Panc1 (cell line): Measurements from ENCODE around the gene NEURL1B. TPM values are rescaled to one million over a fixed set of nuclear protein-coding genes. Genes with fewer than 3 reads are reported as not detected.

Experiments
- ATAC-seq: fragments of 200-7000 bp; cut with Tn5 transposase; 2 replicates; pipeline ENCODE4 v1.9.1; 2020; ENCODE audit warnings: mild to moderate bottlenecking, moderate library complexity
- BruUV-seq: library from RNA; stranded (reverse); fragments of 400-500 nt; replicated peaks from 2 replicates; lab custom pipeline; 2021; lab: Mats Ljungman, UMichigan
- CTCF ChIA-PET: fragments of 300-600 bp; sonication (Branson Sonifier 250); formaldehyde crosslinking; loops from one replicate; lab custom pipeline; 2022; ENCODE audit warnings: antibody characterized with exemption; lab: Charles Lee
- POLR2A ChIA-PET: fragments of 300-600 bp; sonication (Branson Sonifier 250); formaldehyde crosslinking; loops from one replicate; lab custom pipeline; 2022; ENCODE audit warnings: antibody characterized with exemption; lab: Charles Lee
- DNase-seq: peaks from one replicate; pipeline ENCODE4 v3.0.0-alpha.2; 2010; ENCODE audit warnings: low read depth, low spot score
- H3K27ac ChIP-seq: 2 replicates; pipeline ENCODE4 v1.5.1; 2011; ENCODE audit warnings: mild to moderate bottlenecking, low read length, inconsistent platforms
- H3K27me3 ChIP-seq: fragments of 200-500 bp; sonication (Bioruptor generic); 2 replicates; pipeline ENCODE4 v1.6.0; 2014; ENCODE audit warnings: low read length, inconsistent platforms; ENCODE audit not compliant: control insufficient read depth, insufficient read depth
- H3K36me3 ChIP-seq: fragments of 200-500 bp; sonication (Bioruptor generic); 2 replicates; pipeline ENCODE4 v1.5.1; 2014; ENCODE audit warnings: inconsistent platforms, mild to moderate bottlenecking, low read length, moderate library complexity; ENCODE audit not compliant: control insufficient read depth, insufficient read depth
- H3K4me1 ChIP-seq: 2 replicates; pipeline ENCODE4 v1.5.1; 2011; ENCODE audit warnings: inconsistent platforms, mild to moderate bottlenecking, low read length, moderate library complexity; ENCODE audit not compliant: control insufficient read depth, insufficient read depth
- H3K4me3 ChIP-seq, 2 experiments: 2 replicates each; pipeline ENCODE4 v1.5.1; 2011 to 2012; ENCODE audit warnings: low read depth in 2 of 2, low read length in 2 of 2, mild to moderate bottlenecking in 2 of 2, inconsistent platforms in 1 of 2, moderate library complexity in 1 of 2
- H3K9me3 ChIP-seq: fragments of 200-500 bp; sonication (Bioruptor generic); 2 replicates; pipeline ENCODE4 v1.5.1; 2014; ENCODE audit warnings: low read depth, mild to moderate bottlenecking, inconsistent platforms, low read length, moderate library complexity; ENCODE audit not compliant: control insufficient read depth, insufficient read depth
- CTCF ChIP-seq: fragments of 450-650 bp; IDR thresholded peaks from 2 replicates; pipeline ENCODE4 v1.5.1; 2017; ENCODE audit warnings: mild to moderate bottlenecking
- POLR2AphosphoS5 ChIP-seq: IDR thresholded peaks from 2 replicates; pipeline ENCODE4 v1.6.1; 2012; ENCODE audit warnings: mild to moderate bottlenecking, low read depth, low read length, moderate library complexity
- REST ChIP-seq, 2 experiments: IDR thresholded peaks; 2 replicates each; pipeline ENCODE4 v1.6.1; 2011 to 2012; ENCODE audit warnings: low read depth in 2 of 2, control low read depth in 1 of 2, low read length in 1 of 2, mild to moderate bottlenecking in 1 of 2, moderate library complexity in 1 of 2; ENCODE audit not compliant: insufficient read depth in 1 of 2
- SIN3A ChIP-seq: IDR thresholded peaks from 2 replicates; pipeline ENCODE4 v1.6.1; 2012; ENCODE audit warnings: low read depth, mild to moderate bottlenecking, low read length, moderate library complexity, borderline replicate concordance; ENCODE audit not compliant: insufficient read depth
- TCF7L2 ChIP-seq: IDR thresholded peaks from 2 replicates; pipeline ENCODE4 v1.6.1; 2011; ENCODE audit warnings: mild to moderate bottlenecking, low read depth, low read length, inconsistent platforms
- in situ Hi-C: cut with HindIII; loops from 2 replicates; pipeline ENCODE4 v1.10.0; 2016; ENCODE audit warnings: low sequenced_read_pairs, low pct_unique_long_range_greater_than_20kb
- intact Hi-C: fragments of 100-400 bp; cut with micrococcal nuclease; formaldehyde crosslinking; loops from one replicate; pipeline ENCODE4 v1.10.0; 2022; ENCODE audit not compliant: unreplicated experiment
- total RNA-seq: library from RNA; stranded (reverse); gene quantifications from one replicate; pipeline ENCODE4 v1.2.1, GENCODE V29; 2021; ENCODE audit not compliant: unreplicated experiment

NEURL1B gene
- total RNA-seq, 1 experiment from 2014 or later, result 5.3 TPM

- ChIA-PET POLR2A (interaction anchor here (0.6 kb wide), 1 partner anchor 402 kb away, joined by 4 read pairs; no protein-coding TSS in a partner anchor), CTCF (no interaction called here)
- intact Hi-C loops (no loop called here), in situ Hi-C loops (no loop called here)
- Histone ChIP-seq H3K36me3 (no peaks in the 10 kb centered on the region), H3K27ac (no peak overlapping the region), H3K4me1 (no peaks in the 10 kb centered on the region), H3K9me3 (no peaks in the 10 kb centered on the region), H3K4me3 (no peak overlapping the region), H3K27me3 (no peaks in the 10 kb centered on the region)
- DNase-seq (no peak), ATAC-seq (no peak)
- TF ChIP-seq POLR2AphosphoS5 (no peak), SIN3A (no peak), REST (IDR thresholded peaks at IDR 0.05; ENCODE audit: insufficient read depth in 1 of 2, low read depth in 2 of 2, low read length in 1 of 2) (no peak), CTCF (no peak), TCF7L2 (no peak)
- BruUV-seq, result no TSS peak
Measured at GRCh38 chr5:172679628-172680212, 38.7 kb downstream of the NEURL1B start.

- DNase-seq, result no peak
- Histone ChIP-seq H3K4me3 (no peak overlapping the region), H3K27ac (no peak overlapping the region), H3K4me1 (no peaks in the 10 kb centered on the region), H3K9me3 (no peaks in the 10 kb centered on the region), H3K36me3 (no peaks in the 10 kb centered on the region), H3K27me3 (no peaks in the 10 kb centered on the region)
- BruUV-seq, result no TSS peak
- in situ Hi-C loops (no loop called here), intact Hi-C loops (no loop called here)
- no peak for TF ChIP-seq POLR2AphosphoS5
- no peak for TF ChIP-seq REST (IDR thresholded peaks at IDR 0.05; ENCODE audit: insufficient read depth in 1 of 2, low read depth in 2 of 2, low read length in 1 of 2)
- TF ChIP-seq TCF7L2, result no peak
- ChIA-PET CTCF (interaction anchor here (0.6 to 0.9 kb wide), 2 partner anchors 16 to 288 kb away, joined by 3 read pairs; no protein-coding TSS in a partner anchor), POLR2A (no interaction called here)
- ATAC-seq, result no peak
Measured at GRCh38 chr5:172680921-172681320, 39.9 kb downstream of the NEURL1B start.
